OCI-LY7 (cell line): ENCODE data around the gene ZIM2. TPM values are rescaled to one million over a fixed set of nuclear protein-coding genes. Genes with fewer than 3 reads are reported as not detected.

Experiments used
- BruUV-seq: library from RNA; stranded (reverse); fragments of 400-500 nt; replicated peaks from 2 replicates; lab custom pipeline; 2021; lab: Mats Ljungman, UMichigan
- CTCF ChIA-PET: fragments of 300-600 bp; sonication (Branson Sonifier 250); formaldehyde crosslinking; loops from one replicate; lab custom pipeline; 2022; ENCODE audit warnings: antibody characterized with exemption; ENCODE audit not compliant: unreplicated experiment; lab: Charles Lee
- POLR2A ChIA-PET: fragments of 300-600 bp; sonication (Branson Sonifier 250); formaldehyde crosslinking; loops from one replicate; lab custom pipeline; 2022; ENCODE audit warnings: antibody characterized with exemption; lab: Charles Lee
- DNase-seq: peaks from one replicate; pipeline ENCODE4 v3.0.0-alpha.2; 2015; ENCODE audit warnings: low spot score
- H2AFZ ChIP-seq: fragments of 200-600 bp; sonication (generic), shearing (Covaris generic); 2 replicates; pipeline ENCODE4 v1.6.1; 2014; ENCODE audit warnings: mild to moderate bottlenecking, antibody characterized with exemption, low read length, moderate library complexity
- H3K27ac ChIP-seq: fragments of 200-600 bp; sonication (generic); 2 replicates; pipeline ENCODE4 v1.5.1; 2014; ENCODE audit warnings: mixed run types, low read depth, mild to moderate bottlenecking, moderate library complexity, low read length, inconsistent platforms; ENCODE audit not compliant: poor library complexity, severe bottlenecking
- H3K36me3 ChIP-seq: fragments of 200-600 bp; sonication (generic); 2 replicates; pipeline ENCODE4 v1.6.1; 2014; ENCODE audit warnings: mild to moderate bottlenecking, antibody characterized with exemption, low read length, moderate library complexity, mixed read lengths; ENCODE audit not compliant: insufficient read depth
- H3K4me1 ChIP-seq: fragments of 200-600 bp; sonication (generic); 2 replicates; pipeline ENCODE4 v1.5.1; 2014; ENCODE audit warnings: mild to moderate bottlenecking, low read length; ENCODE audit not compliant: insufficient read depth, poor library complexity, severe bottlenecking
- H3K4me2 ChIP-seq: fragments of 200-600 bp; sonication (generic); 2 replicates; pipeline ENCODE4 v1.6.1; 2014; ENCODE audit warnings: mild to moderate bottlenecking, low read length
- H3K4me3 ChIP-seq: fragments of 200-600 bp; sonication (generic); 2 replicates; pipeline ENCODE4 v1.5.1; 2014; ENCODE audit warnings: mild to moderate bottlenecking, low read depth, low read length; ENCODE audit not compliant: poor library complexity, severe bottlenecking
- H3K79me2 ChIP-seq: fragments of 200-600 bp; sonication (generic); 2 replicates; pipeline ENCODE4 v1.6.1; 2016; ENCODE audit warnings: low read depth, mild to moderate bottlenecking, low read length, moderate library complexity, mixed read lengths; ENCODE audit not compliant: insufficient read depth
- H3K9me2 ChIP-seq: fragments of 200-600 bp; sonication (generic); 2 replicates; pipeline ENCODE4 v1.6.1; 2016; ENCODE audit warnings: mild to moderate bottlenecking, low read length, mixed read lengths; ENCODE audit not compliant: insufficient read depth
- H3K9me3 ChIP-seq: fragments of 200-600 bp; sonication (generic); 2 replicates; pipeline ENCODE4 v1.6.1; 2014; ENCODE audit warnings: mild to moderate bottlenecking, mixed run types, low read length, mixed read lengths
- H4K20me1 ChIP-seq: fragments of 200-600 bp; sonication (generic); 2 replicates; pipeline ENCODE4 v1.6.1; 2014; ENCODE audit warnings: mild to moderate bottlenecking, antibody characterized with exemption, low read length, moderate library complexity, mixed read lengths; ENCODE audit not compliant: insufficient read depth
- CTCF ChIP-seq: fragments of 200-600 bp; sonication (generic); conservative IDR thresholded peaks from 2 replicates; pipeline ENCODE4 v1.5.1; 2014; ENCODE audit warnings: mild to moderate bottlenecking, antibody characterized with exemption, low read length, moderate library complexity, mixed read lengths
- EZH2phosphoT487 ChIP-seq: fragments of 200-600 bp; sonication (generic); IDR thresholded peaks from 2 replicates; pipeline ENCODE4 v1.6.1; 2018; ENCODE audit warnings: low read depth, borderline replicate concordance, mild to moderate bottlenecking, mixed run types, antibody characterized with exemption, low read length, moderate library complexity, mixed read lengths
- intact Hi-C: fragments of 100-400 bp; cut with micrococcal nuclease; formaldehyde crosslinking; loops from one replicate; pipeline ENCODE4 v1.10.0; 2022; ENCODE audit not compliant: unreplicated experiment
- total RNA-seq, 2 experiments: library from RNA; depleted of rRNA in 1 of 2; stranded (reverse); fragments of >200 nt in 1 of 2; shearing (Covaris generic) in 1 of 2; gene quantifications; 2 replicates each; pipeline ENCODE4 v1.2.3, GENCODE V29; 2014 to 2022

Gene ZIM2
- total RNA-seq, 2 experiments from 2014 or later = not detected

- intact Hi-C loops = no loop called here
- Histone ChIP-seq H3K79me2 (no peaks in the 10 kb centered on the region), H3K4me1 (no peaks in the 10 kb centered on the region), H3K9me2 (no peaks in the 10 kb centered on the region), H3K36me3 (no peaks in the 10 kb centered on the region), H4K20me1 (no peaks in the 10 kb centered on the region), H3K4me2 (no peak overlapping the region), H2AFZ (no peak overlapping the region), H3K27ac (no peak overlapping the region), H3K9me3 (0 out of 2 replicates have a peak, but pooled peaks cover 6% of the 10 kb centered on the region), H3K4me3 (no peak overlapping the region)
- CTCF ChIA-PET = no interaction called here
- TF ChIP-seq CTCF (no peak), EZH2phosphoT487 (no peak)
- DNase-seq = no peak
- BruUV-seq = no TSS peak
- POLR2A ChIA-PET = no interaction called here
These were observed 31.7 kb downstream of the ZIM2 start for GRCh38 chr19:56808717-56809392.

- Histone ChIP-seq H3K27ac (no peak overlapping the region), H3K4me2 (no peak overlapping the region), H2AFZ (no peak overlapping the region), H3K36me3 (no peaks in the 10 kb centered on the region), H3K9me2 (no peaks in the 10 kb centered on the region), H3K9me3 (peaks cover 12% of the 10 kb centered on the region; the same call in 1 of the 2 replicates), H3K4me1 (no peaks in the 10 kb centered on the region), H4K20me1 (no peaks in the 10 kb centered on the region), H3K4me3 (no peak overlapping the region), H3K79me2 (no peaks in the 10 kb centered on the region)
- BruUV-seq = no TSS peak
- ChIA-PET POLR2A (no interaction called here), CTCF (no interaction called here)
- DNase-seq = no peak
- intact Hi-C loops = no loop called here
- TF ChIP-seq EZH2phosphoT487 (no peak), CTCF (no peak)
These were observed 33.9 kb downstream of the ZIM2 start for GRCh38 chr19:56806639-56807038.

GRCh38 chr19:56778351-56778750, 62.2 kb downstream of the ZIM2 start:
- CTCF ChIA-PET = no interaction called here
- no peaks in the 10 kb centered on the region for H3K79me2 ChIP-seq
- no peaks in the 10 kb centered on the region for H3K9me2 ChIP-seq
- H3K36me3 ChIP-seq = no peaks in the 10 kb centered on the region
- H3K9me3 ChIP-seq = no peaks in the 10 kb centered on the region
- no peak overlapping the region for H3K27ac ChIP-seq
- intact Hi-C loops = no loop called here
- DNase-seq = no peak
- H4K20me1 ChIP-seq = no peaks in the 10 kb centered on the region
- no peak overlapping the region for H3K4me3 ChIP-seq
- no peaks in the 10 kb centered on the region for H3K4me1 ChIP-seq
- no TSS peak for BruUV-seq
- no peak overlapping the region for H2AFZ ChIP-seq
- no peak overlapping the region for H3K4me2 ChIP-seq
- POLR2A ChIA-PET = no interaction called here
- no peak for TF ChIP-seq EZH2phosphoT487
- TF ChIP-seq CTCF = no peak
